Rectal smooth muscle tissue (tissue), 1 donor: ENCODE measurements around the gene ACTA2.

ENCODE experiments used
- H3K27ac ChIP-seq: one replicate; pipeline ENCODE4 v1.7.0; 2013; ENCODE audit warnings: low read depth, low read length, inconsistent platforms
- H3K27me3 ChIP-seq: one replicate; pipeline ENCODE4 v1.7.0; 2013; ENCODE audit warnings: low read length; ENCODE audit not compliant: control insufficient read depth, insufficient read depth
- H3K36me3 ChIP-seq: one replicate; pipeline ENCODE4 v1.7.0; 2013; ENCODE audit warnings: low read length; ENCODE audit not compliant: control insufficient read depth, insufficient read depth
- H3K4me1 ChIP-seq: one replicate; pipeline ENCODE4 v1.7.0; 2013; ENCODE audit warnings: low read length; ENCODE audit not compliant: control insufficient read depth, insufficient read depth
- H3K4me3 ChIP-seq: one replicate; pipeline ENCODE4 v1.7.0; 2013; ENCODE audit warnings: low read length
- H3K9ac ChIP-seq: one replicate; pipeline ENCODE4 v1.7.0; 2013; ENCODE audit warnings: low read length

ACTA2 gene

GRCh38 chr10:88892222-88892967, 60.2 kb downstream of the ACTA2 start:
- Histone ChIP-seq H3K27me3 (no peaks in the 10 kb centered on the region), H3K4me1 (peaks cover 4% of the 10 kb centered on the region)

GRCh38 chr10:88890681-88891381, 61.7 kb downstream of the ACTA2 start:
- H3K36me3 ChIP-seq, result peaks cover 6% of the 10 kb centered on the region

More at GRCh38 chr10:88892222-88892967, 60.2 kb downstream of the ACTA2 start:
- Histone ChIP-seq H3K36me3 (peaks cover 6% of the 10 kb centered on the region), H3K27ac (no peak overlapping the region), H3K4me3 (no peak overlapping the region), H3K9ac (no peak overlapping the region)

GRCh38 chr10:88889559-88890337, 62.8 kb downstream of the ACTA2 start:
- peaks cover 2% of the 10 kb centered on the region for H3K4me1 ChIP-seq

More at GRCh38 chr10:88890681-88891381, 61.7 kb downstream of the ACTA2 start:
- no peaks in the 10 kb centered on the region for H3K27me3 ChIP-seq
- no peak overlapping the region for H3K4me3 ChIP-seq
- no peak overlapping the region for H3K27ac ChIP-seq
- H3K9ac ChIP-seq, result no peak overlapping the region
- H3K4me1 ChIP-seq, result peaks cover 2% of the 10 kb centered on the region

GRCh38 chr10:88888810-88889445, 63.6 kb downstream of the ACTA2 start:
- Histone ChIP-seq H3K9ac (no peak overlapping the region), H3K27me3 (no peaks in the 10 kb centered on the region), H3K4me1 (peaks cover 2% of the 10 kb centered on the region), H3K4me3 (no peak overlapping the region), H3K36me3 (no peaks in the 10 kb centered on the region), H3K27ac (no peak overlapping the region)

More at GRCh38 chr10:88889559-88890337, 62.8 kb downstream of the ACTA2 start:
- Histone ChIP-seq H3K27me3 (no peaks in the 10 kb centered on the region), H3K36me3 (peaks cover 2% of the 10 kb centered on the region), H3K4me3 (no peak overlapping the region), H3K27ac (no peak overlapping the region), H3K9ac (no peak overlapping the region)

GRCh38 chr10:88886557-88886956, 66.0 kb downstream of the ACTA2 start:
- Histone ChIP-seq H3K27me3 (no peaks in the 10 kb centered on the region), H3K27ac (no peak overlapping the region)

More at GRCh38 chr10:88886557-88886956, 66.0 kb downstream of the ACTA2 start:
- H3K36me3 ChIP-seq, result no peaks in the 10 kb centered on the region
- peaks cover 5% of the 10 kb centered on the region for H3K4me1 ChIP-seq
- no peak overlapping the region for H3K9ac ChIP-seq
- no peak overlapping the region for H3K4me3 ChIP-seq
